ENCODE data around the gene PIP5K1A.
"Not testable (repeated sequence)": the region's sequence is repeated elsewhere in the genome, so short reads cannot be mapped to it uniquely, and the experiment has no call there.

Gene PIP5K1A

GRCh38 chr1:151254217-151255213 is 56.2 kb downstream of the PIP5K1A start, which contains the start of gene PSMD4:
PSMD4 (plus strand) TSS chr1:151254734; CDS start chr1:151254783, 49 bp downstream.
- DNase-seq: peak; percentile 66 to 95 (median 93)

- DNase-seq: no peak
Observed at GRCh38 chr1:151255381-151255780, 57.0 kb downstream of the PIP5K1A start.

DNA sequence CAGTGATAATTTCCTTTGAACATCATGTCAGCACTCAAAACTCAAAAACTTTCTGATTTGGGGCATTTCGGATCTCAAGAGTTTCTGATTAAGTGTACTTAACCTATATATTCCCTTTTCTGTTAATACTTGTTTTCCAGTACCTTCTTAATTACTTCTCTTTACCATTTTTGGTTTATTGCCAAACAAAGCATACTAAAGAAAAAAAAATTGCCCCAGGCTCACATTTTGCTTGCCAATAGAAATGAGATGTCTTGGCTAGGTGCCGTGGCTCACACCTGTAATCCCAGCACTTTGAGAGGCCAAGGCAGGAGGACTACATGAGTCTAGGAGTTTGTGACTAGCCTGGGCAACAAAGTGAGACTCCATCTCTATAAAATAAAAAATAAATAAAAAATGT is 61.0 kb downstream of the PIP5K1A start:
- DNase-seq: no peak

DNA sequence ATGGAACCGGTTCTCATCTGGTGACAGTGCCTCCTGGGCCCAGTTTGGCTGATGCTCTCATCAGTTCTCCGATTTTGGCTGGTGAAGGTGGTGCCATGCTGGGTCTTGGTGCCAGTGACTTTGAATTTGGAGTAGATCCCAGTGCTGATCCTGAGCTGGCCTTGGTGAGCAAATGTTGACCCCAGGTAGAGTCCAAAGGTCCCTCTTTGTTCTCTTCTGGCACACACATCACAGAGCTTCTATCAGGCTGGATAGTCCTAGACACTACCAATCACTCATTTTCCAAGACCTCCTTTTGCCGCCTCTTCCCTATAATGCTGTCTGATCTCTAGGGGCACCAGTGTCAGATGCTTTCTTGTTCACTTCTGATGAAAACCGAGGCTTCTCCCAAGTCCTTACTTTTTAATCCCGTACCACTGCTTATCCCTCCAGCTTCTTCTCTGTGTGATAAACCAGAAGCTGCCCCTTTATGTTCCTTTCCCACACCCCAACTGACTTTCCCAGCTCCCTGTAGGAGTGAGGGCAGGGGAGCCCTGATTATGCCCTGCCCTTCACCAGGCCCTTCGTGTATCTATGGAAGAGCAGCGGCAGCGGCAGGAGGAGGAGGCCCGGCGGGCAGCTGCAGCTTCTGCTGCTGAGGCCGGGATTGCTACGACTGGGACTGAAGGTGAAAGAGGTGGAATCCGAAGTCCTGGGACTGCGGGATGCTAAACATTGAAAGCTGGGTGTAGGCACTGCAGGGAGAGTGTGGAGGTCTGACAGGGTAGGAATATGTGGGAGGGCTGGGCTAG is 67.3 kb downstream of the PIP5K1A start:
- no peak for DNase-seq

- no peak for DNase-seq
Observed at GRCh38 chr1:151266315-151266714, 68.0 kb downstream of the PIP5K1A start.

- no peak for DNase-seq
Observed at GRCh38 chr1:151266821-151267220, 68.5 kb downstream of the PIP5K1A start.

DNA sequence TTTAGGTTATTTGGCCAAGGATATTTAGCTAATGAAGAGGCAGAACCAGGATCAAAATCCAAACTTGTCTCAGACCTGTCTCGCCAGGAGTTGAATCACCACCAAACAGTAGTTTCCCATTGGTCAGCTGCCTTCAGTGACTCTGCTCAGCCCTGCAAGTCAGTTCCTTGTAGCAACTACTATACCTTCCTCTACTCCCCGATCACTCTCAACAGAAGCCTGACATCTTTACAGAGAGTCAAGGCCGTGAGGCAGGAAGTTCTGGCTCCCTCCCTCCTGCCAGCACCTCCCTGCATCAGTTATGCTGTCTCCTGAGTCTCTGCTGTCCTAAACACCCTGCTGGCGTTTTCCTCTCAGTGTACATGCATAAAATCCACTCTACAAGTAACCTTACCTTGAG is 69.4 kb downstream of the PIP5K1A start:
- no peak for DNase-seq

DNA sequence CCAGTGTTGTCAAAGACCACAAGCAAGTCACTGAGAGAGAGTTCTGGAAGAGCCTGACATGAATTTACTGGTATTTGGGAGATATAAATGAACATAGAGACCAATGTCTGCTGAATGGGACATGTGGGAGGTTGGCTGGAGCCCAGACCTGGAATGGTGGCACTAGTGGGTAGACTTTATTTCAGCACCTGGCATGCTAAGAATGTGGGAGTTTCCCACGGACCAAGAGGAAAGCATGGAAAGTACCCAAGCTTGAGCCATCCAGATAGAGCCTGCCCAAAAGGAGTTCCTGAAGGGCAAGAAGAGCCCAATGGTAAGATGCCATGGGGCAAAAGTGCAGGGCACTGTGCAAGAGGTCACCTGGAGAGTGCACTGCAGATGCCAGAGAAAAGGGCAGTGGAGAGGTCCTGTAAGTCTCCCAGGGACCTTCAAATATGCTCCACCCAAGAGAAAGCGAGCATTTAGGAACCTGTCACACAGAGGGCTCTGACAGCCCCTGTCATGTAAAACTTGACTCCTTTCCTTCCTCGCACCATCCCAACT is 75.6 kb downstream of the PIP5K1A start:
- DNase-seq: no peak

- DNase-seq: not testable (repeated sequence)
Observed at GRCh38 chr1:151275341-151275740, 77.0 kb downstream of the PIP5K1A start.

DNA sequence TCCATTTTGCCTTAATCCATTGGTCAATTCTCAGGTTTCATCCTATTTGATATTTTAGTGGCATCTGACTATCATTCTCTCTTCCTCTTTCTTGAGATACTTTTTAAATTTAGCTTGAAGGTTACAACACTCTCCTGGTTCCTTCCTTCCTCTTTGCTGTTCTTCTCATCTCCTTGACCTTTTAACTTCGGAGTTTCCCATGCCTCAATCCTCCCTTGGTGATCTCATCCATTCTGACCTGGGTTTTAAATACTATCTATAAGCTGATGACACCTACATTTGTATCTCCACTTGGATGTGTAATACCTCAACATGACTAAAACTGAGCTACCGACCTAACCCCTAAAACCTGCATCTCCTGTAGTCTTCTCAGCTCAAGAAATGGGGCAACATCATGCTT is 78.9 kb downstream of the PIP5K1A start:
- DNase-seq: no peak

DNA sequence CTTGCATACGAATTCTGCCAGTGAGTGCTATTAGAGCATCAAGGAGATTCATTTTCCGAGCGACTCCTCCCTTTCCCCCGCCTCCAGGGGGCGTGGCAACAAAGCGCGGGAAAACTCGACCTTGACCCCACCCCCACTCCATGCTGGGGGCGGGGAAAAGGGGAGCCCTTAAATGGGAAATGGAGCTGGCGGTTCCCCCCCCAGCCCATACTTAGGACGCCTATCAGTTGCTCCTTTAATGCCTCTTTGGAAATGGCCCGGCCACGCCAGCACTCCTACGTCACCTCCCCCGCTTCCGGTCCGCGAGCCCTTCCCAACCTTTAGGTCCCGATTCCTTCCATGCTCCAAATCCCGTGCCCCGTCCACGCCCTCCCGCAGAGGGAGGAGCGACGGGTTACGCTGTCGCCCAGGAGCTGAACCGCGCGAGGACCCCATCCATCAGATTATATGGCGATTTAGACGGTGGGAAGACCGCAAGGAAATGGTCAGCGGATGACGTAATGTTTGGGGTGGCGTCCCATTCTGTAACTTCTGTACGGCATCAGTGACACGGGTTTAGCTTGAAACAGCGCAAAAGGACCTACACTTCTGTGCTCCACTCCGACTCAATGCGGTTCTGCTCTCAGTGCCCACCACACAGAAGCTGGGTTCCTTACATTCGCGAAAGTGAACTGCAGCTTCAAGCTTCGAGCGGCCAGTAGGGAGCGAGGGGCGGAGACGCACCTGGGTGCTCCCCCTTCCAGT is 83.0 kb downstream of the PIP5K1A start:
- DNase-seq: peak; percentile 63 to 96 (median 95)

- DNase-seq: peak; percentile 96 to 100 (median 99)
Observed at GRCh38 chr1:151281969-151282882, 83.9 kb downstream of the PIP5K1A start, which contains the start of gene ZNF687. ZNF687 (plus strand) TSS chr1:151282299; CDS start chr1:151286292, 3,993 bp downstream.

- peak in 9 of 14 donors; percentile 13 to 66 (median 29) for DNase-seq
Observed at GRCh38 chr1:151282883-151283725, 84.8 kb downstream of the PIP5K1A start.

DNA sequence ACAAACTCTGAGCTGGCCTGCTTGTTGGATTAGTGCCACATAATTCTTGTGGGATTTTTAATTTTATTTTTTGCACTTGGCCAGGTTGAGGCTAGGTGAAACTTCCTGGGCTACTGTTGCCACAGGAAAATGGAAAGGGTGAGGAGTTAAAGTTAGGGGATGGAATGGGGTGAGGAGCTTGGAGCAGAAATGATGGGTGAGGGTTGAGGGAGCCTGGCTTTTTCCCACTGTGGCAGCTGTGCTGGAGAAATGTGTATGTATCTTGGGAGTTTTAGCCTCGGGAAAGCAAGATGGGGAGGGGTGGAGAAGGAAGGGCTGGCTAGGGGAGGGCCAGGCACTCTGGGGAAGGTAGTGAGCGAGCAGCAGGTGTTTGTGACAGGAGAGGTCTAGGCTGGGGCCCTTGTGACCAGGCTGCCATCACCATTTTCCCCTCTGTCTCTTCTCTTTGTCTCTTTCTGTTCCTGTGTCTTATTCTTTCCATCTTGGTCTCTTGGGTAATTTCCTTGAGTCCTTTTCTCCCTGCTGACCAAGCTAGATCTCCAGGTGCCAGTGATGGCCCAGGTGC is 85.7 kb downstream of the PIP5K1A start:
- no peak for DNase-seq

DNA sequence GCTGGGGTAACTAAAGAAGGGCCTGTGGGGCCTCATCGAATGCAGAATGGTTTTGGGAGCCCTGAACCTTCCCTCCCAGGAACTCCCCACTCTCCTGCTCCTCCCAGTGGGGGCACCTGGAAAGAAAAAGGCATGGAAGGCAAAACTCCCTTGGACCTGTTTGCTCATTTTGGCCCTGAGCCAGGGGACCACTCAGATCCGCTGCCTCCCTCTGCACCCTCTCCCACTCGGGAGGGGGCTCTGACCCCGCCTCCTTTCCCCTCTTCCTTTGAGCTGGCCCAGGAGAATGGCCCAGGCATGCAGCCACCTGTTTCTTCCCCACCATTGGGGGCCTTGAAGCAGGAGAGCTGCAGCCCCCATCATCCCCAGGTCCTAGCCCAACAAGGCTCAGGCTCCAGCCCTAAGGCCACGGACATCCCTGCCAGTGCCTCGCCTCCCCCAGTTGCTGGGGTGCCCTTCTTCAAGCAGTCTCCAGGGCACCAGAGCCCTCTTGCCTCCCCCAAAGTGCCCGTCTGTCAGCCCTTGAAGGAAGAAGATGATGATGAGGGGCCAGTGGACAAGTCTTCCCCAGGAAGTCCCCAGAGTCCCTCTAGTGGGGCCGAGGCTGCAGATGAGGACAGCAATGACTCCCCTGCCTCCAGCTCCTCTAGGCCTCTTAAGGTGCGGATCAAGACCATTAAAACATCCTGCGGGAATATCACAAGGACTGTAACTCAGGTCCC is 88.4 kb downstream of the PIP5K1A start:
- no peak for DNase-seq

GRCh38 chr1:151287341-151287699 is 89.0 kb downstream of the PIP5K1A start:
- no peak for DNase-seq

DNA sequence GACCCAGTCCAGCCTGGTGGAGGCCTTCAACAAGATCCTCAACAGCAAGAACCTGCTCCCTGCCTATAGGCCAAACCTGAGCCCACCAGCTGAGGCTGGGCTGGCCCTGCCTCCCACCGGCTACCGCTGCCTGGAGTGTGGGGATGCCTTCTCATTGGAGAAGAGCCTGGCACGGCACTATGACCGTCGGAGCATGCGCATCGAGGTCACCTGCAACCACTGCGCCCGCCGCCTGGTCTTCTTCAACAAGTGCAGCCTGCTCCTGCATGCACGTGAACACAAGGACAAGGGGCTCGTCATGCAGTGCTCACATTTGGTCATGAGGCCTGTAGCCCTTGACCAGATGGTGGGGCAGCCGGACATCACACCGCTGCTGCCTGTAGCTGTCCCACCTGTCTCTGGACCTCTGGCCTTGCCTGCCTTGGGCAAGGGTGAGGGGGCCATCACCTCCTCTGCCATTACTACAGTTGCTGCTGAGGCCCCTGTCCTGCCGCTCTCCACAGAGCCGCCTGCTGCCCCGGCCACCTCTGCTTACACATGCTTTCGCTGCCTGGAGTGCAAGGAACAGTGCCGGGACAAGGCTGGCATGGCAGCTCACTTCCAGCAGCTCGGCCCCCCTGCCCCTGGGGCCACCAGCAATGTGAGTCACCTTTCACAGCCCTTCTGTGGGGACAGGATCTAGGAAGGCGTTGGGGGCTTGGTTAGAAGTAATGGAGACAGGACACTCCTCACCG is 89.6 kb downstream of the PIP5K1A start:
- DNase-seq: no peak

DNA sequence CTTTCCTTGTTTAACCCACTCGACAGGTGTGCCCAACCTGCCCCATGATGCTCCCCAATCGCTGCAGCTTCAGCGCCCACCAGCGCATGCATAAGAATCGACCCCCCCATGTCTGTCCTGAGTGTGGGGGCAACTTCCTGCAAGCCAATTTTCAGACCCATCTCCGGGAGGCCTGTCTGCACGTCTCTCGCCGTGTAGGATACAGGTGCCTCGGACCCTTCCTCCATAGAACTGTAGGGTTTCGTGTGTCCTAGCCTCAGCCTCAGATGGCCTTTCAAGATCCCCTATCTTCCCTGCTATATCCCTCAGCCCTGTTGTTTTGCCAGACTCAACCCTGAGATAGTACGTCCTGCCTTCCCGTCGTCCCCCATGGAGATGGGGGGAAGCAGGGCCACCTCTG is 90.2 kb downstream of the PIP5K1A start:
- DNase-seq: no peak
